Stomach (tissue), 9 donors: ENCODE measurements around the gene ARRDC4. TPM values are rescaled to one million over a fixed set of nuclear protein-coding genes. Genes with fewer than 3 reads are reported as not detected.
"Not testable (repeated sequence)": the region's sequence is repeated elsewhere in the genome, so short reads cannot be mapped to it uniquely, and the experiment has no call there.

Source experiments
- DNase-seq, 2 donors: peaks; one replicate each; pipeline versions ENCODE4 v3.0.0 to v3.0.0-alpha.2; 2013 to 2019
- H3K27ac ChIP-seq, 5 donors: fragments of 200-600 bp in 4 of 5; sonication (generic) in 4 of 5; one replicate each; pipeline ENCODE4 v1.5.1; 2013 to 2019; ENCODE audit warnings: mild to moderate bottlenecking in 1 of 5, moderate library complexity in 1 of 5
- H3K27me3 ChIP-seq, 3 donors: fragments of 200-600 bp; sonication (generic); one replicate each; pipeline ENCODE4 v1.5.1; 2017 to 2019; ENCODE audit warnings: mixed run types in 1 of 3
- H3K36me3 ChIP-seq, 4 donors: fragments of 200-600 bp; sonication (generic); 1 replicate in 3 of 4; 2 replicates in 1 of 4; pipeline ENCODE4 v1.5.1; 2016 to 2019
- H3K4me1 ChIP-seq, 4 donors: fragments of 200-600 bp; sonication (generic); one replicate each; pipeline ENCODE4 v1.5.1; 2016 to 2019
- H3K4me3 ChIP-seq, 4 donors: fragments of 200-600 bp; sonication (generic) in 3 of 4; one replicate each; pipeline ENCODE4 v1.5.1; 2016 to 2019; ENCODE audit warnings: mild to moderate bottlenecking in 1 of 4
- H3K9me3 ChIP-seq, 4 donors: fragments of 200-600 bp; sonication (generic); one replicate each; pipeline ENCODE4 v1.5.1; 2016 to 2019
- CTCF ChIP-seq, 7 experiments: fragments of 450-650 bp in 4 of 7; fragments of 200-600 bp in 3 of 7; sonication (generic) in 3 of 7; IDR thresholded peaks; one replicate each; pipeline ENCODE4 v1.5.1; 2016 to 2019; ENCODE audit warnings: antibody characterized with exemption in 7 of 7, control low read depth in 2 of 7, mild to moderate bottlenecking in 1 of 7
- EP300 ChIP-seq: sonication (generic); formaldehyde crosslinking; IDR thresholded peaks from one replicate; pipeline ENCODE4 v1.6.1; 2017; ENCODE audit warnings: antibody characterized with exemption
- POLR2A ChIP-seq, 4 donors: fragments of 450-650 bp; IDR thresholded peaks; one replicate each; pipeline ENCODE4 v1.6.1; 2016; ENCODE audit warnings: antibody characterized with exemption in 4 of 4, control low read depth in 2 of 4, mild to moderate bottlenecking in 1 of 4, moderate library complexity in 1 of 4
- POLR2AphosphoS5 ChIP-seq, 3 donors: sonication (generic); formaldehyde crosslinking; IDR thresholded peaks; one replicate each; pipeline ENCODE4 v1.6.1; 2016; ENCODE audit warnings: antibody characterized with exemption in 3 of 3
- WGBS, 5 donors: extraction: QIAGEN DNeasy Blood & Tissue Kit in 3 of 5; methylation state at CpG; one replicate each; pipeline versions ENCODE4 v1.1.5 to v1.1.7; 2013 to 2018; 5-methylcytosine and 5-hydroxymethylcytosine counted together
- intact Hi-C: fragments of 100-400 bp; cut with DNase I; formaldehyde crosslinking; loops from one replicate; pipeline ENCODE4 v1.15.1; 2023; ENCODE audit warnings: low total_unique reads
- polyA plus RNA-seq, 3 donors: library from polyadenylated mRNA; stranded (reverse); fragments of 200-250 nt; gene quantifications; one replicate each; pipeline ENCODE4 v1.2.3, GENCODE V29; 2013
- total RNA-seq, 5 donors: library from RNA; depleted of rRNA; stranded (reverse); fragments of >200 nt; gene quantifications; one replicate each; pipeline versions ENCODE4 v1.1.0 to v1.2.3, GENCODE V29; 2014 to 2016
- donor health status: healthy with polysubstance abuse.
- donor health status: Bipolar disorder and iron deficiency.
- donor health status: healthy.

Gene ARRDC4
- total and polyA plus RNA-seq, 8 donors, result 13.2 to 110 (median 49.2) TPM

- 22 to 40% (median 28%) methylated on average over 4 of the region's 4 CpGs for whole genome bisulfite sequencing, 5 donors
- no peak overlapping the region for H3K4me3 ChIP-seq
- H3K27me3 ChIP-seq, result peaks cover 0 to 9% (median 0%) of the 10 kb centered on the region in 3 donors
- H3K27ac ChIP-seq, result peak overlapping the region; percentile 23 to 71 (median 44)
- DNase-seq, result peak; percentile 33 to 70
- no peaks in the 10 kb centered on the region for H3K9me3 ChIP-seq
- peaks cover 18 to 28% (median 25%) of the 10 kb centered on the region in 4 donors for H3K4me1 ChIP-seq
- intact Hi-C loops, result no loop called here
- H3K36me3 ChIP-seq, result peaks cover 0 to 15% (median 10%) of the 10 kb centered on the region in 4 donors
- no peak for TF ChIP-seq CTCF (IDR thresholded peaks at IDR 0.05)
- TF ChIP-seq POLR2AphosphoS5 (IDR thresholded peaks at IDR 0.05), result peak in 1 of 3 donors; percentile 32
Observed at GRCh38 chr15:97978401-97979139, 18.1 kb downstream of the ARRDC4 start.

GRCh38 chr15:97979140-97979520 lies 18.6 kb downstream of the ARRDC4 start:
- 27 to 60% (median 45%) methylated on average over 2 of the region's 2 CpGs for WGBS, 5 donors
- H3K4me3 ChIP-seq, result no peak overlapping the region

GRCh38 chr15:97981058-97981457 lies 20.6 kb downstream of the ARRDC4 start:
- Histone ChIP-seq H3K27ac (no peak overlapping the region), H3K27me3 (peaks cover 0 to 9% (median 0%) of the 10 kb centered on the region in 3 donors), H3K4me1 (peaks cover 18 to 27% (median 24%) of the 10 kb centered on the region in 4 donors), H3K36me3 (no peaks in the 10 kb centered on the region), H3K9me3 (no peaks in the 10 kb centered on the region), H3K4me3 (no peak overlapping the region)
- WGBS, 5 donors, result 79 to 95% (median 86%) methylated on average over 3 of the region's 3 CpGs
- intact Hi-C loops, result no loop called here
- TF ChIP-seq POLR2AphosphoS5 (IDR thresholded peaks at IDR 0.05) (no peak), CTCF (IDR thresholded peaks at IDR 0.05) (no peak), POLR2A (IDR thresholded peaks at IDR 0.05) (no peak), EP300 (no peak)
- no peak for DNase-seq

More at GRCh38 chr15:97979140-97979520, 18.6 kb downstream of the ARRDC4 start:
- H3K27me3 ChIP-seq, result peaks cover 0 to 9% (median 0%) of the 10 kb centered on the region in 3 donors
- peaks cover 18 to 27% (median 25%) of the 10 kb centered on the region in 4 donors for H3K4me1 ChIP-seq
- H3K27ac ChIP-seq, result peak overlapping the region; percentile 23 to 71 (median 44)
- DNase-seq, result no peak
- intact Hi-C loops, result no loop called here
- peaks cover 0 to 10% (median 5%) of the 10 kb centered on the region in 4 donors for H3K36me3 ChIP-seq
- TF ChIP-seq EP300, result no peak
- TF ChIP-seq POLR2AphosphoS5 (IDR thresholded peaks at IDR 0.05), result no peak
- H3K9me3 ChIP-seq, result no peaks in the 10 kb centered on the region

DNA sequence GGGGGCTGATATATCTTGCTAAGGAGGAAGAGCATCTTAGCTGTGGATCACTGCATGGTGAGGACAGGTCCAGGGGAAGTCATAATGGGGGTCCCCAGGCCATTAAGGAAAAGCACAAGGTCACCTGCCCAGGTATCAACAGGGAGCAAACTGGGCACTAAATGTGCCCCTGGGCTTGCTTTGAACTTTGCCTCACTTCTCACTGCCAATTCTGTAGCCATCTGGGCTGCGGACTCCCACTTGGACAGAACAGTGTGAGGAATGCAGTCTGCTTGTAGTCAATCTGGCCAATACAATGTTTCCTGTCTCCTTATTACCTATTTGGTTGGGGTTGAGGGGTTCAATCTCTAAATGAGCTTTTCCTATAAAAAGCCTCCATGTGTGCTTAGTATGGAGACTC lies 21.3 kb downstream of the ARRDC4 start:
- TF ChIP-seq EP300, result no peak
- no peak for TF ChIP-seq POLR2AphosphoS5 (IDR thresholded peaks at IDR 0.05)
- TF ChIP-seq POLR2A (IDR thresholded peaks at IDR 0.05), result no peak
- no peak for TF ChIP-seq CTCF (IDR thresholded peaks at IDR 0.05)

GRCh38 chr15:97984157-97984556 lies 23.7 kb downstream of the ARRDC4 start:
- no peak for DNase-seq
- no peaks in the 10 kb centered on the region for H3K36me3 ChIP-seq
- no peak for TF ChIP-seq EP300
- H3K27me3 ChIP-seq, result peaks cover 0 to 9% (median 0%) of the 10 kb centered on the region in 3 donors
- no peak overlapping the region for H3K4me3 ChIP-seq
- intact Hi-C loops, result no loop called here
- peak overlapping the region in 1 of 5 donors; percentile 14 for H3K27ac ChIP-seq
- peaks cover 0 to 9% (median 3%) of the 10 kb centered on the region in 4 donors for H3K9me3 ChIP-seq
- WGBS, 5 donors, result 47 to 67% (median 56%) methylated on average over 1 of the region's 1 CpG
- H3K4me1 ChIP-seq, result peaks cover 3 to 7% (median 4%) of the 10 kb centered on the region in 4 donors

More for the DNA sequence above, 21.3 kb downstream of the ARRDC4 start:
- peaks cover 0 to 9% (median 0%) of the 10 kb centered on the region in 3 donors for H3K27me3 ChIP-seq
- no peak overlapping the region for H3K4me3 ChIP-seq
- intact Hi-C loops, result no loop called here
- WGBS, 5 donors, result 80 to 100% (median 88%) methylated on average over 1 of the region's 1 CpG
- no peak overlapping the region for H3K27ac ChIP-seq
- H3K36me3 ChIP-seq, result no peaks in the 10 kb centered on the region
- H3K4me1 ChIP-seq, result peaks cover 18 to 26% (median 23%) of the 10 kb centered on the region in 4 donors
- peaks cover 0 to 2% (median under 1%) of the 10 kb centered on the region in 4 donors for H3K9me3 ChIP-seq
- DNase-seq, result no peak

- H3K4me1 ChIP-seq, H3K27ac ChIP-seq, H3K36me3 ChIP-seq, DNase-seq, intact Hi-C loops, H3K9me3 ChIP-seq, H3K27me3 ChIP-seq, H3K4me3 ChIP-seq: not testable (repeated sequence)
- 79 to 95% (median 90%) methylated on average over 2 of the region's 2 CpGs for WGBS, 5 donors
Observed at GRCh38 chr15:97985979-97986378, 25.5 kb downstream of the ARRDC4 start.
